ENCODE results near the gene ZC2HC1B. TPM values are rescaled to one million over a fixed set of nuclear protein-coding genes. Genes with fewer than 3 reads are reported as not detected.

Gene ZC2HC1B
- total and polyA plus RNA-seq, 2 of the 8 experiments (the other 6 are each of a cell fraction or from before 2014, with no cell fraction given) = not detected

DNA sequence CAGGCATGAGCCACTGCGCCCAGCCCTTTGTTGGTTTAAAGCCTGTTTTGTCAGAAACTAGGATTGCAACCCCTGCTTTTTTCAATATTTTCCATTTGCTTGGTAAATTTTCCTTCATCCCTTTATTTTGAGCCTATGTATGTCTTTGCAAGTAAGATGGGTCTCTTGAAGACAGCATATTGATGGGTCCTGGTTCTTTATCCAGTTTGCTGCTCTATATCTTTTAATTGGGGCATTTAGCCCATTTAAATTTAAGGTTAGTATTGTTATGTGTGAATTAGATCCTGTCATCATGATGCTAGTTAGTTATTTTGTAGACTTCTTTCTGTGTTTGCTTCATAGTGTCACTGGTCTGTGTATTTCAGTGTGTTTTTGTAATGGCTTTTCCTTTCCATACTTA lies 46.8 kb downstream of the ZC2HC1B start:
- Histone ChIP-seq H4K8ac (ENCODE audit: extremely low read depth, insufficient read depth, low read length) (no peak overlapping the region), H2BK15ac (ENCODE audit: low read length) (no peak overlapping the region), H3K56ac (replicated peaks; ENCODE audit: insufficient read length, low read depth, low read length) (no peak overlapping the region), H3K4me2 (ENCODE audit: insufficient read depth in 1 of 2, low read depth in 2 of 2, low read length in 2 of 2) (no peak overlapping the region), H3K14ac (ENCODE audit: insufficient read length) (no peak overlapping the region), H4K5ac (ENCODE audit: insufficient read length, low read depth, low read length) (no peak overlapping the region), H2AFZ (ENCODE audit: low read length) (no peak overlapping the region), H4K20me1 (replicated peaks in 1 of 2; ENCODE audit: control insufficient read depth in 1 of 2, insufficient read depth in 2 of 2, low read length in 2 of 2) (no peaks in the 10 kb centered on the region), H4K91ac (replicated peaks; ENCODE audit: insufficient read length, low read length) (no peak overlapping the region), H3K4ac (replicated peaks; ENCODE audit: insufficient read length, low read depth, low read length) (no peak overlapping the region), H3K79me1 (ENCODE audit: low read depth, low read length) (no peaks in the 10 kb centered on the region), H3K9ac (replicated peaks in 1 of 4; ENCODE audit: extremely low read depth in 1 of 4, low read depth in 3 of 4, low read length in 3 of 4) (no peak overlapping the region), H2BK12ac (ENCODE audit: low read depth, low read length) (no peak overlapping the region), H3K27me3 (replicated peaks in 1 of 4; ENCODE audit: control insufficient read depth in 3 of 4, extremely low read depth in 1 of 4, insufficient read depth in 3 of 4, low read length in 3 of 4) (no peaks in the 10 kb centered on the region), H3K4me1 (replicated peaks in 1 of 4; ENCODE audit: control insufficient read depth in 3 of 4, insufficient read depth in 4 of 4, low read length in 3 of 4) (no peaks in the 10 kb centered on the region), H3K18ac (ENCODE audit: extremely low read depth, low read length) (no peak overlapping the region), H2BK20ac (ENCODE audit: low read length) (no peak overlapping the region), H3K9me3 (ENCODE audit: insufficient read depth in 2 of 2, low read depth in 1 of 2, low read length in 1 of 2) (no peaks in the 10 kb centered on the region), H3K23ac (ENCODE audit: insufficient read length) (no peak overlapping the region), H2AK5ac (ENCODE audit: low read depth, low read length) (no peak overlapping the region), H2BK5ac (ENCODE audit: low read depth, low read length) (no peak overlapping the region), H3K27ac (ENCODE audit: low read depth, low read length) (no peak overlapping the region), H2BK120ac (replicated peaks; ENCODE audit: low read depth, low read length) (no peak overlapping the region), H3K36me3 (ENCODE audit: control insufficient read depth in 2 of 4, insufficient read depth in 4 of 4, low read length in 3 of 4) (no peaks in the 10 kb centered on the region; a peak in 1 of 8 replicates), H3K4me3 (ENCODE audit: extremely low read depth in 1 of 4, insufficient read depth in 2 of 4, low read depth in 3 of 4, low read length in 4 of 4) (no peak overlapping the region), H3K79me2 (ENCODE audit: control insufficient read depth in 1 of 2, insufficient read depth in 2 of 2, low read length in 2 of 2) (no peaks in the 10 kb centered on the region), H3K23me2 (ENCODE audit: low read depth, low read length) (no peaks in the 10 kb centered on the region)
- CTCF ChIA-PET (ENCODE audit: partially characterized antibody) = interaction anchor here (0.7 kb wide), 1 partner anchor 335 kb away, joined by 3 read pairs; no protein-coding TSS in a partner anchor
- WGBS, 2 experiments (ENCODE audit: extremely low coverage in 1 of 2, insufficient coverage in 1 of 2, insufficient read length in 1 of 2, insufficient replicate concordance in 2 of 2, low coverage in 1 of 2, low lambda C conversion rate in 2 of 2, missing lambda C conversion rate in 1 of 2) = 89% methylated on average over 1 of the region's 1 CpG; no CpG with 5 or more reads in 1 of the 2 experiments
- POLR2A ChIA-PET (ENCODE audit: partially characterized antibody) = no interaction called here
- no peak for FAIRE-seq
- DNase-seq (ENCODE audit: low read depth in 1 of 2, low spot score in 2 of 2) = no peak
